ENCODE measurements around the gene PTPRU.

PTPRU gene

GRCh38 chr1:29282135-29282923 is 46.0 kb downstream of the PTPRU start:
- Histone ChIP-seq H3K27ac (peak overlapping the region in 1 of 2 donors; percentile 4), H3K4me3 (no peak overlapping the region)
- no peak for DNase-seq (ENCODE audit: low spot score)
- TF ChIP-seq CTCF (IDR thresholded peaks at IDR 0.05), result no peak

- DNase-seq (ENCODE audit: low spot score), result no peak
- Histone ChIP-seq H3K27ac (peak overlapping the region in 1 of 2 donors; percentile 4), H3K4me3 (no peak overlapping the region)
- no peak for TF ChIP-seq CTCF (IDR thresholded peaks at IDR 0.05)
Observed at GRCh38 chr1:29282924-29283803, 46.8 kb downstream of the PTPRU start.

GRCh38 chr1:29283804-29284195 is 47.5 kb downstream of the PTPRU start:
- DNase-seq (ENCODE audit: low spot score), result no peak
- H3K4me3 ChIP-seq, result no peak overlapping the region
- TF ChIP-seq CTCF (IDR thresholded peaks at IDR 0.05), result no peak
- no peak overlapping the region for H3K27ac ChIP-seq

GRCh38 chr1:29284286-29284960 is 48.1 kb downstream of the PTPRU start:
- TF ChIP-seq CTCF (IDR thresholded peaks at IDR 0.05), result no peak
- no peak overlapping the region for H3K4me3 ChIP-seq
- no peak for DNase-seq (ENCODE audit: low spot score)
- no peak overlapping the region for H3K27ac ChIP-seq

- Histone ChIP-seq H3K4me3 (no peak overlapping the region), H3K27ac (no peak overlapping the region)
- DNase-seq (ENCODE audit: low spot score), result no peak
- TF ChIP-seq CTCF (IDR thresholded peaks at IDR 0.05), result no peak
Observed at GRCh38 chr1:29284961-29285560, 48.7 kb downstream of the PTPRU start.

GRCh38 chr1:29285771-29286170 is 49.4 kb downstream of the PTPRU start:
- no peak overlapping the region for H3K4me3 ChIP-seq
- no peak for TF ChIP-seq CTCF (IDR thresholded peaks at IDR 0.05)

More at GRCh38 chr1:29285771-29286170, 49.4 kb downstream of the PTPRU start:
- no peak for DNase-seq (ENCODE audit: low spot score)
- no peak overlapping the region for H3K27ac ChIP-seq

Data from coronary artery (tissue), 2 donors.